ENCODE measurements around the gene KLF4.

Gene KLF4

GRCh38 chr9:107447081-107447480 is 42.5 kb downstream of the KLF4 start:
- DNase-seq: no peak

GRCh38 chr9:107446491-107446890 is 43.1 kb downstream of the KLF4 start:
- DNase-seq: no peak

GRCh38 chr9:107443786-107444185 is 45.8 kb downstream of the KLF4 start:
- DNase-seq: no peak

- DNase-seq: no peak
Measured at GRCh38 chr9:107439991-107440456, 49.5 kb downstream of the KLF4 start.

DNA sequence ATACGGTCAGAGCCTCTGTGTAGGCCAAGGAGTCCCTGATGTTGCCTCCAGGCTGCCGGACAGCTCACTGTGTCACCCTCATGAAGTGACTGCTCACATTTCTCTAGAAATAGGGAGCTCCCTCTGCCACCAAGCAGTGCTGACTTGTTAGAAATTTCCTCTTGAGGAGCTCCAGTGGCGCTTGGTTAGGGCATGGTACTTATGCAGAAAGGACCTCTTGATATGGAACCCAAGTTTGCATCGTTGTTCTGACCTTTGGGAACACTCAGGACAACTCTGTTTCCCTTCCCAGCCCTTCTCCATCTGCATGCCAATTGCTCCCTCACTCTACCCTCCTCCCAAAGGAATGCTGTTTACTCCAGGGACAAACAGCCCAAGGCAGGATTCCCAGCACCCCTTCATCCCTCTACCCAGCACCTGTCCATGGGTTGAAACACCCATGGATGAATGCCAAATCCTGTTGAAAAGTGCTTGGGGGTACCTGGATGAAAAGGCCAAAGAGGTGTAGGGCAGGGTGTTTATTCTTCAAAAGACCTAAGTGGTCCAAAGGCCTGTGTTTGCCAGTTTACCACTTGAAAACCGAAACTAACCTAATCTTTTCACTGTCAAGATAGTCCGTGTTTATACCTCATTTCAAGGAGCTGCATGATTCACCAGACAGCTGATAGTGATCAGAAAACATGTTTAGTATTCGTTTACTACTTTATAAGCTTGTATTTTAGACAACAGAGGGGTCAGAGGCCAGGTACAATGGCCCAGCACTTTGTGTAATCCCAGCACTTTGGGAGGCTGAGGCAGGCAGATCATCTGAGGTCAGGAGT is 51.1 kb downstream of the KLF4 start:
- DNase-seq: no peak

DNA sequence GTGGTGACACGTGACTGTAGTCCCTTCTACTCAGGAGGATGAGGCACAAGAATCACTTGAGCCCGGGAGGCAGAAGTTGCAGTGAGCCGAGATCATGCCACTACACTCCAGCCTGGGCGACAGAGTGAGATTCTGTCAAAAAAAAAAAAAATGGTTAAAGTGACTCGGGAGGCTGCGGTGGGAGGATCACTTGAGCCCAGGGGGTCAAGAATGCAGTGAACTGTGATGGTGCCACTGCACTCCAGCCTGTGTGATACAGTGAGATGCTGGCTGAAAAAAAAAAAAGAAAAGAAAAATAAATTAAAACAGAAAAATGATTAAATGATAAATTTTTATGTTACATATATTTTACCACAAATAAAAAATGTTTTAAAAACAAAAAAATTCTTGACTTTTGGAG is 51.9 kb downstream of the KLF4 start:
- no peak for DNase-seq

GRCh38 chr9:107435415-107435814 is 54.2 kb downstream of the KLF4 start:
- DNase-seq: no peak
